Stimulated activated CD4-positive, alpha-beta T cell treated with anti-CD3 and anti-CD28 coated beads, Interleukin-1b, Interleukin-23, amount 100 ng/mL, for 48 hours (primary cell): ENCODE data around the gene FNBP1.
A peak's percentile ranks its signal among the peaks of the same experiment; 100 is the strongest.

Experiments used
- DNase-seq: peaks from one replicate; pipeline ENCODE4 v3.0.0-alpha.2; 2020

The FNBP1 gene

DNA sequence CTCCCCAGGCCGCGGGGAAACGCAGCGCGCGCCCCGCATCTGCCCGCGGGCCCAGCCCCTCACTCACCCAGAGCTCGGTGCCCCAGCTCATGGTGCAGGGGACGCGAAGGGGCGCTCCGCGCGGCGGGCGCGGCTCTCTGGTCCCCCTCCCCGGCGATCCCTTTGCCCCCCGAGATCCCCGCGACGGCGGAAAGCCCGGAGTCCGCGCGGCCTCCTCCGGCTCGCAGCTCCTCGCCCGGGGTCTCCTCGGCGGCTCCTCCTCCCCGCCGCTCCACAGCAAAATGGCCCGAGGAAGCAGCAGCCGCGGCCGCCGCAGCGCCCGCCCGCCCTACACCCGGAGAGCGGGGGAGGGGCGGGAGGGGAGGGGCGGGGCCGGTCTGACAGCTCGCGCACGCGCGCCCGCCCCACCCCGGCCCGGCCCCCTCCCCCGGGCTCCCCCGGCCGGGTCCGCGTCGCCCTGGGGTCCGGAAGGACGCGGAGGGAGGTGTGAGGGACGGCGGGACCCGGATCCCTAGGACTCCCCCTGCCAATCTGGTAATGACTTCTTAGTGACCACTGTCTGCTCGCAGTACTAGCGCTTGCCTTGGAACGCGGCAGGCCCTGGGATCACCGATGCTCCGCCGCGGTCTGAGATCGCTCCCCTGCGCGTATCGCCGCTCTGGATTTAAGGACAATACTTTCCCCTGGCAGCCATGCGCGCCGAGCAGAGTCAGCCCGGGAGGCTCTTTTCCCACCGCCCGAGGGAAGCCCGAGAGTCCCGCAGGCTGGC, at the start of gene FNBP1:
TSS of gene FNBP1 (minus strand) at position 305 of the 769 bp plus-strand sequence. CDS start at position 91, 214 bp downstream.
- DNase-seq: peak; percentile 80

GRCh38 chr9:130090915-130091314, 47.9 kb upstream of the FNBP1 start:
- no peak for DNase-seq

GRCh38 chr9:130089141-130089540, 46.2 kb upstream of the FNBP1 start:
- no peak for DNase-seq

DNA sequence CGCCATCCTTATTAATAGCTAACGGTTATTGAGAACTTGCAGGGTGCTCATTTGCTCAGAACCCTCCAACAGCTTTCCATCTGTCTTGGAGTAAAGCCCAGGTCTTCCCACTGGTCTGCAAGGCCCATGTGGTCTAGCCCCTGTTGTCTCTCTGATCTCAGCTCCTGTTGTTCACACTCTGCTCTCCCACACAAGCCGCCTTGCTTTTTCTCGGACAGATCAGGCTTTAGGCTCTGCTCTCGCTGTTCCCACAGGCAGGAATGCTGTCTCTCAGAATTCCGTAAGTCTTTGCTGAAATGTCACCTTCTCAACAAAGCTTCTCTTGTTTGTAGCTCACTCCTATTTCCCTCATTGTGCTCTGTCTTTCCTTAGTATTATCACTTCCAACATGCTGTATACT, 45.1 kb upstream of the FNBP1 start:
- DNase-seq: no peak

- no peak for DNase-seq
Observed at GRCh38 chr9:130084337-130084736, 41.3 kb upstream of the FNBP1 start.

DNA sequence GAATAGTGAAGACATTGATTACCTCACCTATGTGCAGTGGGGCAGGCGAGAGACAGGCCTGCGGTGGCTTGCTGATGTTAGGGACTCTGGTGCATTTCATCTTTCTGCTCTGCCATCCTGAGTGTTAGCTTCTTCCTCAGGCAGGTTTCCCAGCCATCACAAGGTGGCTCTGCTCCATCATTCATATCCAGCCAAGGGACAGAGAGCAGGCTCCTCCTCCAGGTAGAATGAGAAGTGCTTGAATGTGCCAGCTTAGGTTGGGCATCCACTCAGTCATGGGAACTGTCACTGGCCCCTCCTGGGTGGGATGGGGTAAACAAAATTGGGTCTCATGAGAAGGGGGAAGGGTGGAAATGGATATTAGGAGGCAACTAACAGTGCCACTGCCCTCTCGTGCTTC, 35.6 kb upstream of the FNBP1 start:
- no peak for DNase-seq

DNA sequence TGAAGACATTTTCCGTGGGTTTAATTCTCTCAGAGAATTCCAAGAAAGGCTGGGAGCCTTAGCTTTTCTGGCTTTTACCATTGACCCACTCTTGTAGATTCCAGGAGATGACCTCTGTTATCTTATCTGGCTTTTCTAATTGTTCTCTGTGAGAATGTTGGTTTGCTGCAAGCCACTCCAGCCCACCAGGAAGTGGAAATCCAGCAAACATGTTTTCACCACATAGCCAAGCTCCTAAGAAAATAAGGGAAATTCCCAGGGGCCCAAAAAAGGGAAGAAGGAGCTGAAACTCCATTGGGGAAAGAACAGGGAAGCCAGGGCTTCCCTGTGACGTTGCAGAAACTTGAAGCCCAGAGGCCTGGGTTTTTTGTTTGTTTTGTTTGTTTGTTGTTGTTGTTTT, 30.4 kb upstream of the FNBP1 start:
- no peak for DNase-seq

GRCh38 chr9:130072515-130073235, 29.7 kb upstream of the FNBP1 start:
- DNase-seq: peak; percentile 31

DNA sequence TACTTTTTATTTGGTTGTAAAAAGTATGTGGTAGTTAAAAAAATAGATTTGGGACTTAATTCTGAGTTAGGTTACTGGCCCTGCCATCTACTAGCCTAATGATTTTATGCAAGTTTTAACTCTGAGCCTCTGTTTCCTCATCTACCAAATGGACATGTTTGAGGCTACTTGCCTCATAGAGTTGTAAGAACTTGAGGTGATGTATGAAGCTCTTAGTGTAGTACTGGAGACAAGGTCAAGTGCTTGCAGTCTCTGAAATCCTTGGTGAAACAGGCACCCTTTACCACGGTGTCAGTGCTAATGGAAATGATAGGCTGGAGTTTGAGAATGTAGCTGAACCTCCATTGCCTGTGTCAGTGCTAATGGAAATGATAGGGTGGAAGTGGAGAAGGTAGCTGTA, 26.1 kb upstream of the FNBP1 start:
- DNase-seq: no peak

GRCh38 chr9:130064621-130065020, 21.6 kb upstream of the FNBP1 start:
- no peak for DNase-seq

GRCh38 chr9:130062750-130063149, 19.8 kb upstream of the FNBP1 start:
- no peak for DNase-seq

DNA sequence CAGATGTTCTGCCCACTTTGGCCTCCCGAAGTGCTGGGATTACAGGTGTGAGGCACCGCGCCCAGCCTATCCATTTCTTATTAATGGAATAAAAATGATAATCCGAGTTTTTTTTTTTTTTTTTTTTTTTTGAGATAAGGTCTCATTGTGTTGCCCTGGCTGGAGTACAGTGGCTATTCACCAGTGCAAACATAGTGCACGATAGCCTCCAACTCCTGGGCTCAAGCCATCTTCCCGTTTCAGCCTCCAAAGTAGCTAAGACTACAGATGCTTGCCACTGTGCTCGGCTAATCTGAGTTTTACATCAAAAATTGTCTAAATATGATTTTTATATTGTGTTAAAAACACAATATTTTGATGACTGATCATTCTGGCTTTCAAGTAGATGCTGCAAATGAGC, 17.3 kb upstream of the FNBP1 start:
- no peak for DNase-seq

GRCh38 chr9:130058887-130059286, 15.9 kb upstream of the FNBP1 start:
- no peak for DNase-seq

GRCh38 chr9:130058154-130058553, 15.2 kb upstream of the FNBP1 start:
- no peak for DNase-seq

GRCh38 chr9:130054820-130055219, 11.8 kb upstream of the FNBP1 start:
- DNase-seq: no peak

- DNase-seq: no peak
Observed at GRCh38 chr9:130054325-130054786, 11.4 kb upstream of the FNBP1 start.

DNA sequence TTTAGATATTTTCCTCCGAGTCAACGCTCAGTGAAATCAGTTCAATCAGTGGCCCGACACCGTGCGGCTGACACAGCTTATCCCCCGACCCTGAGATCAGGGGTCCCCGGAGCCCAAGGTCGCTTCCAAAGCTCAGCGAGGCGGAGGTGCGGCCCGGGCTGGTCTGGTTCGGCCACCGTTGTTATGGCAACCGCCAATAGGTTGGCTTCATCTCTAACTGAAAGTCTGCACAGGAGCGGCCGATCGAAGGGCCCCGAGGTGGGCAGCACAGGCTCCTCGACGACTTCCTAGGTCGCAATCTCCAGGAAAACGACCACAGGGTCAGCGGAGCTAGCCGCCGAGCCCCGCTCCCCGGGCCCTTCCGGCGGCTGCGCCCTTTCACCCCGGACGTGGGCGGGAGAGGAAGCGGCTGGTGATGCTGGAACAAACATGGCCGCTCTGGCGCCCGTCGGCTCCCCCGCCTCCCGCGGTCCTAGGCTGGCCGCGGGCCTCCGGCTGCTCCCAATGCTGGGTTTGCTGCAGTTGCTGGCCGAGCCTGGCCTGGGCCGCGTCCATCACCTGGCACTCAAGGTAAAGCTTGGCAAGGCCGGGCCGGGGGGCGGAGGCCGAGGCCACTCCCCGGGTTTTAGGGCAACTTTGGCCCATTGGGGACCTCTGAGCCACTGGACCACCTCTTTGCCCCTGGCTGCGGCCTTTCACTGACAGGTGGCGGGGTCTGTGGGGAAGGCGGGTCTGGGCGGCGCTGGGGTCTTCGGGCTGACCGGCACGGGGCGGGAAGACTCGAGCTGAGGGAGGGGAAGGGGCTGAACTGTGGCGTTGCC, 10.7 kb upstream of the FNBP1 start, which contains the start of gene GPR107:
TSS of gene GPR107 (plus strand) at position 403 of the 821 bp plus-strand sequence. CDS start at position 430, 27 bp downstream.
- DNase-seq: peak; percentile 81

- no peak for DNase-seq
Observed at GRCh38 chr9:130053109-130053503, 10.1 kb upstream of the FNBP1 start.

GRCh38 chr9:130051855-130052254, 8.9 kb upstream of the FNBP1 start:
- DNase-seq: no peak

DNA sequence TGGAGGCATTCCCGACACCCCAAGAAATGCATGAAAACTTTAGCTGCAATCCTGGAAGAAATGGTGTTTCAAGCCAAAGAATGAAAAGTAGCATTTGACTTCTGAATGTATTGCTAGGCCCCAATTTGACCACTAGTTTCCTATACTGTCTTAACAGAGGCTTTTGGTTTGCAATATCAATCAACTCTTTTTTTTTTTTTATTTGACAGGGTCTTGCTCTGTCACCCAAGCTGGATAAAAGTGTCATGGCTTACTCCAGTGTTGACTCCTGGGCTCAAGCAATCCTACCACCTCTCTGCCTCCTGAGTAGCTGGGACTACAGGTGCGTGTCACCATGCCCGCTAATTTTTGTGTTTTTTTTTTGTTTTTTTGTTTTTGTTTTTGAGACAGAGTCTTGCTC, 7.5 kb upstream of the FNBP1 start:
- no peak for DNase-seq

- no peak for DNase-seq
Observed at GRCh38 chr9:130049431-130050210, 6.6 kb upstream of the FNBP1 start.

DNA sequence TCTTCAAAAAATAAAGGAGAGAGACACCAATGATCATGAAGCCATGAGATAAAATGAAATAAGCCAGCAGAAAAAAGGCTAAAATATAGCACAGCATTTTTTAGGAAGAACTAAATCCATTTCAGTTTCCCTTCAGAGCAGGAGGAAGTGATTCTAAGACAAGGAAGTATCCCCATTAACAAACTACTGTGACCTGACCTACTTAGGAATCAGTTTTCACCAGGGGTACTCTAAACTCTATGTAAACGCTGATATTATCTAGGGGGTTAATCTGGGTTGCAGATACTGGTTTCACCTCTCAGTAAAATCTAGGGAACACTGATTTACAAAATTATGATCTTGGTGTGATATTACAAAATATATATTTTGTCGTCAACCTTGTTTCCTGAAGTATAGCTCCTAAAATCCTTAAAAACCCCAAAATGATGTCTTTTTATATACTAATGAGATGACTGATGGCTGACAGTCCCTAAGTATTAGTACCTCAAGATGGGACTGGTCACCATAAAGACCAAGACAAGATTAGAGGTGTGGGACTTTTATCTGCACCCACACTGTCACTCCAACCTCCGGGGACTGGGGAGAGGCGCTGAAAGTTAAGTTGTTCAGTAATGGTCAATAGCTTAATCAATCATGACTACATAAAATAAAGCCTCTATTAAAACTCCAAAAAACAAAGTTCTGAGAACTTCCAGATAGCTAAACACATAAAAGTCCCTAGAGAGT, 2.9 kb upstream of the FNBP1 start:
- no peak for DNase-seq
